T-helper 1 cell (primary cell): ENCODE results near the gene MAGI1.
"Not testable (repeated sequence)": the region's sequence is repeated elsewhere in the genome, so short reads cannot be mapped to it uniquely, and the experiment has no call there.

Experiments
- DNase-seq, 5 donors: peaks; one replicate each; pipeline ENCODE4 v3.0.0-alpha.2; 2012 to 2020

MAGI1 gene

GRCh38 chr3:65582012-65582717, 456.6 kb downstream of the MAGI1 start:
- no peak for DNase-seq

- no peak for DNase-seq
Measured at GRCh38 chr3:65581313-65581712, 457.4 kb downstream of the MAGI1 start.

- DNase-seq: no peak
Measured at GRCh38 chr3:65578861-65579260, 459.9 kb downstream of the MAGI1 start.

- no peak for DNase-seq
Measured at GRCh38 chr3:65577843-65578430, 460.8 kb downstream of the MAGI1 start.

- no peak for DNase-seq
Measured at GRCh38 chr3:65576966-65577365, 461.8 kb downstream of the MAGI1 start.

- no peak for DNase-seq
Measured at GRCh38 chr3:65576228-65576627, 462.5 kb downstream of the MAGI1 start.

- DNase-seq: no peak
Measured at GRCh38 chr3:65575376-65575840, 463.3 kb downstream of the MAGI1 start.

GRCh38 chr3:65573548-65574116, 465.1 kb downstream of the MAGI1 start:
- no peak for DNase-seq

- DNase-seq: no peak
Measured at GRCh38 chr3:65572175-65572777, 466.4 kb downstream of the MAGI1 start.

- no peak for DNase-seq
Measured at GRCh38 chr3:65569845-65570405, 468.8 kb downstream of the MAGI1 start.

- DNase-seq: no peak
Measured at GRCh38 chr3:65569129-65569528, 469.6 kb downstream of the MAGI1 start.

- DNase-seq: no peak
Measured at GRCh38 chr3:65568497-65568896, 470.2 kb downstream of the MAGI1 start.

GRCh38 chr3:65565744-65566143, 473.0 kb downstream of the MAGI1 start:
- not testable (repeated sequence) for DNase-seq

- no peak for DNase-seq
Measured at GRCh38 chr3:65564483-65564882, 474.2 kb downstream of the MAGI1 start.

- DNase-seq: no peak
Measured at GRCh38 chr3:65563861-65564260, 474.9 kb downstream of the MAGI1 start.

- no peak for DNase-seq
Measured at GRCh38 chr3:65562447-65562846, 476.3 kb downstream of the MAGI1 start.

GRCh38 chr3:65561617-65562016, 477.1 kb downstream of the MAGI1 start:
- DNase-seq: no peak

GRCh38 chr3:65560901-65561300, 477.8 kb downstream of the MAGI1 start:
- no peak for DNase-seq

- no peak for DNase-seq
Measured at GRCh38 chr3:65560133-65560532, 478.6 kb downstream of the MAGI1 start.

- no peak for DNase-seq
Measured at GRCh38 chr3:65559643-65560042, 479.1 kb downstream of the MAGI1 start.

- no peak for DNase-seq
Measured at GRCh38 chr3:65558826-65559225, 479.9 kb downstream of the MAGI1 start.

- no peak for DNase-seq
Measured at GRCh38 chr3:65557899-65558564, 480.7 kb downstream of the MAGI1 start.
